ENCODE results near the gene EPB41.

The EPB41 gene

GRCh38 chr1:28893403-28894102 is 20.8 kb upstream of the EPB41 start:
- peak; percentile 41 for DNase-seq

- no peak for DNase-seq
Observed at GRCh38 chr1:28894785-28895184, 19.6 kb upstream of the EPB41 start.

DNA sequence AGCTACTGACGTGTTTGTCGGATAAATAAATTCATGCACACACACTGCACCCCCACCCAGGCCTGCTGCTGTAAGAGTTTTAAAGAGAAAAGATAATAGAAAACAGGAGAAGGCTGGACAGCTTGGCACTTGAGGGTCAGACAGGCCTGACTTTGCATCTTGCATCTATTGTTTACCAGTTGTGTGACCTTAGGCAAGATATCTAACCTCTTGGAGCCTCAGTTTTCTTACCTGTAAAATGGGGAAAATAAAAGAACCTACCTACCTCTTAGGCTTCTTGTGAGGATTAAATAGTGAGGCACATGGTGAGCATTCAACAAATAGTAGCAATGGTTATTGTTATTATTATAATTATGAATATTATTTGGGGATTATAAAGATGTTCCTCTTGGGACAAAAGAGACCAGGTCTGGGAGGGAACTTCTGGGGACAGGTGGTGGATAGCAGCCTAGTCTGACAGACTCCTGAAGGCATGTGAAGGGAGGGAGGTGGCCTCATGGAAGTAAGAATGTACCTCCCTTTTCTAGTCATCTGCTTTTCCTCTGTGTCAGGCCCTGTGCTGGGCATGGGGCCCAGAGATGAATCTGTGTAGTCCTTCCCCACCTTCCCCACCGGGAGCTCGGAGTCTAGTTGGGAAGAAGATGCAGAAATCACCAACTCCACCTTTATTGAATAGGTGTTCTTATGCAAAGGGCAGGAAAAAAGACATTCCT is 18.3 kb upstream of the EPB41 start:
- DNase-seq: no peak

- no peak for DNase-seq
Observed at GRCh38 chr1:28896609-28896986, 17.8 kb upstream of the EPB41 start.

DNA sequence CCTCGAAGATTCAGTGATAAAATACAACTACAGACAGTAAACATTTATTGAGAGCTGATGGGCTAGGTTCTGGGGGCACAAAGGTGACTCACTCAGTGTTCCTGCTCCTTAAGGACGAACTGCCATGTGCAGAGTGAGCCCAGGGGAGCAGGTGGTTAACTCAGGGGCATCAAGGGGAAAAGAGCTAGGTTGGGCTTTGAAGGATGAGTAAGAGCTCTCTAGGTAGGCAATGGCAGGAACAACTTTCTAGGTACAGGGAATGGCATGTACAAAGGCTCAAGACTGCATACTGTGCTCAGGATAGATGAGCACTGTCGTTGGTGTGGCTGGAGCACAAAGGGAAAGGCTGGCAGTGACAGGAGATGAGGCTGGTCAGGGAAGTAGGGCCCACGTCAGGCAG is 16.6 kb upstream of the EPB41 start:
- no peak for DNase-seq

GRCh38 chr1:28898405-28898881 is 15.9 kb upstream of the EPB41 start:
- no peak for DNase-seq

- DNase-seq: no peak
Observed at GRCh38 chr1:28899267-28899666, 15.1 kb upstream of the EPB41 start.

- no peak for DNase-seq
Observed at GRCh38 chr1:28900562-28900961, 13.8 kb upstream of the EPB41 start.

GRCh38 chr1:28902738-28903137 is 11.6 kb upstream of the EPB41 start:
- DNase-seq: no peak

GRCh38 chr1:28905921-28906666 is 8.3 kb upstream of the EPB41 start:
- DNase-seq: no peak

DNA sequence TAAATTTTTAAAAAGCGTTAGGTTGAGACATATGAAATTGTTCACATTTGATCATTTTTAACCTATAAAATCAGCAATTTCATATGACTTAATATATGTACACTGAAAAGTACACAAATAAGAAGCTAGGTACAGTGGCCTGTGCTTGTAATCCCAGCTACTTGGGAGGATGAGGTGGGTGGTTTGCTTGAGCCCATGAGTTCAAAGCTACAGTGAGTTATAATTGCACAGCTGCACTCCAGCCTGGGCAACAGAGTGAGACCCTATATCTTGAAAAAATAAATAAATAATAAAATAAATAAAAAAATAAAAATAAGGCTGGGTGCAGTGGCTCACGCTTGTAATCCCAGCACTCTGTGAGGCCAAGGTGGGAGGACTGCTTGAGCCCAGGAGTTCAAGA is 5.2 kb upstream of the EPB41 start:
- no peak for DNase-seq

- no peak for DNase-seq
Observed at GRCh38 chr1:28910379-28911115, 3.8 kb upstream of the EPB41 start.

DNA sequence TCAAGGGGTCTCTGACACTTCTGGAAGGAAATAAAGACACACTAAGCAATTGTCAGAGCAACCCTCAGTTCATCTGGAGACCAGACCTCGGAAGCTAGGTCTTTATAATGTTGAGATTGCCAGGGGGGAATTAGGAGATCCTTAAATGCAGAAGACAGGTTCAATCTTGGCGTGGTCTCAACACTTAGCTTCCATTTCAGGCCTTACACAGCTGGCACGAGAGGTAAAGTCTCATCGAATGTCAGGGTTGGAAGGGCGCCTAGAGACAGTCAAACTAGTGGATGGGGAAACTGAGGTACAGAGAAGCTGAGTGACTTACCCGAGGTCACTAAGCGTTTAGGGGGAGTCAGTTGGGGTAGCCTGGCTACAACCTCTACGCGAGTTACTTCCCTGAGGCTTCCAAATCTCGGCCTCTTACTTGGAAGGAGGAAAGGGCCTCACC is 562 bp upstream of the EPB41 start:
- no peak for DNase-seq

DNA sequence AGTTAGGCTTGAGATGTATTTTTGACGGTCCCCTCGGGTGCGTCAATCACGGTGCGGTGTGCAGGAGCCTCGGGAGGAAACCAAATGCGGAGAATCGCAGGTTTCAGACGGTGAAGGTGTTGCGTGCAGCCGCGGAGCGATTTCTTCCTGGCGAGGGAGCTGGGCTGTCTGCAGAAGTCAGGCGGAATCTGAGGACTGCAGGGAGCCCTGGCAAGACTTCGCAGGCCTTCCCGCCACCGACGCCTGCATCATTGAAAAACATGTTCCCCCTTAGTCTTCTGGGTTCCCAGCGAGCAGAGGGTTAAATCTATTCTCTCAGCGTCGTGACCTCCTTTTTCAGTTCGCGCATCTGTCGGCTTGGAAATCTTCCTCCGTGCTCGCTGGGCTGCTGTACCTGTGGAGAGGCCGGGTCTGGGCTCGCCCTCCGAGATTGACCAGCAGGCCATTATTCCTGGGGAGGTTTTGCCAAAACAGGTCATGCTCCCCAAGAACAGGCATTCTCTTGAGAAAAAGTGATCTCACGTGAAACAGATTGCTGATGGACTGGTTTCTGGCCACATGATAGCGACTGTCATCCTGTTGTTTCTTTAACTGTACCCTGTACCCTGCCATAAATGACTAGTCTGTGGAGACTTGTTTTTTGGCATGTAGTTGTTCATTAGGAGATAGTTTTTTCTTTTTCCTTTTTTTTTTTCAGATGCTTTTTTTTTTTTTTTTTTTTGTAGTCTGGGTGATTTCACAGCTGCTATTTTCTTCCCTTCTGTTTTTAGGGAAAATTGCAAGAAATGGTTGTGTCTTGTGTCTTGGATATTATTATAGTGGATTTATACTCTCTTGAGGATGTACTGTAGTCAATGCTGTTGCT is 894 bp downstream of the EPB41 start:
- peak; percentile 46 for DNase-seq

GRCh38 chr1:28917757-28918118 is 3.4 kb downstream of the EPB41 start:
- DNase-seq: no peak

GRCh38 chr1:28921286-28921869 is 7.0 kb downstream of the EPB41 start:
- no peak for DNase-seq

DNA sequence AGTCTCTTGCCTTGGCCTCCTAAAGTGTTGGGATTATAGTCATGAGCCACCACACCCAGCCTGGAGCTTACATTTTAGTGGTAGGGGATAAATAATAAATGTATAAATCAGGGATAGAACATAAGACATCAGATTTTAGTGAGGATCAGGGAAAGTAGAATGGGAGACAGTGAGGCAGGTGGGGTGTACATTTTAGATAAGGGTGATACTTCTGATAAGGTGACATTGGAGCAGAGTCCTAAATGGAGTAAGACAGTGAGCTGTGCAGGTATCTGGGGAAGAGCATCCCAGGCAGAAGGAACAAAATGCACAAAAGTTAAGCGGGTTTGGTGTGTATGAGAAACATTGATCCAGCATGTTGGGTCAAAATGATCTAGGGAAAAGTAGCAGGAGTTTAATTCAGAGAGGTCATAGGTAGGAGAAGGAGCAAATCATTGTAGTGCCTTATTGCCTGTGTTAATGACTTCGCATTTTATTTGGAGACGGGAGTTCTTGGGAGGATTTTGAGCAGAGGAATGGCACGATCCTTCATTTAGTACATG is 11.1 kb downstream of the EPB41 start:
- DNase-seq: no peak

- peak; percentile 88 for DNase-seq
Observed at GRCh38 chr1:28926629-28927265, 12.4 kb downstream of the EPB41 start.

- no peak for DNase-seq
Observed at GRCh38 chr1:28927266-28927647, 12.9 kb downstream of the EPB41 start.

DNA sequence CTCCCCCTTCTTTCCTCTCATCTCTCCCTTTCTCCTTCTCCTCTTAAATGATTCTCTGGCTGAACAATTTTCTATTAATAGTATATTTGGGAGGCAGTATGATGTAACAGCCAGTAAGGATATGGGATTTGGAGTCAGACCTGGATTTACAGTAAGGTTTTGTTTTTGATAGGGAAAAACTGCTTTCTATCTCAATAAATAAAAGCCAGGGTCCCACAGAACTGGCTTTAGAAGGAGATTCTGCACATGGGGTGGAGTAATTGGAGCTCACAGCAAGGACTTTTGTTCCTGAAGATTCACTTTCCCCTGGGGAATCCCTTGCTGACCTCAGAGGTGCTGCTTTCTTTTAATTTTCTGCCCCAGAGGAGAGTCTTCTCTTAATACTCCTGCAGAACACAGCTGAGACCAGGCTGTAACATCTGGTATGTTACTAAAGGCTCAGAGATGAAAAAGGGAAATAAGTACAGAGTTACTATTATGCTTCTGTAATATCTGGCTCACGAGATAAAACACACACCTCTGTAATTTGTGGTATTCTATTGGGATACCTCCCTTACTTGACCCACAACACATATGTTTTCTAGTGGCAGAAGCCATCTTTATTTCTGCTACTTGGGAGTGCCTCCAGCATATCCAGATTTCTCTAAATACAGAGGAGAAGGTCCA is 13.4 kb downstream of the EPB41 start:
- DNase-seq: no peak

All from CD4-positive, alpha-beta T cell treated with Interleukin-17A for 1 hour (primary cell).